CD4-positive, alpha-beta T cell (primary cell): ENCODE data around the gene GSTM4. TPM values are rescaled to one million over a fixed set of nuclear protein-coding genes. Genes with fewer than 3 reads are reported as not detected.

Source experiments
- ATAC-seq: fragments of 200-7000 bp; cut with Tn5 transposase; one replicate; pipeline ENCODE4 v1.10.0; 2022; ENCODE audit warnings: mild to moderate bottlenecking; ENCODE audit not compliant: poor library complexity
- CTCF ChIA-PET: fragments of 350-600 bp; sonication (Branson Sonifier 250); formaldehyde crosslinking; loops from one replicate; lab custom pipeline; 2021; ENCODE audit warnings: antibody characterized with exemption, inconsistent platforms; lab: Charles Lee
- POLR2A ChIA-PET: fragments of 350-600 bp; sonication (Branson Sonifier 250); formaldehyde crosslinking; loops from one replicate; lab custom pipeline; 2021; ENCODE audit warnings: antibody characterized with exemption, inconsistent platforms; lab: Charles Lee
- DNase-seq, 14 experiments: peaks; one replicate each; pipeline ENCODE4 v3.0.0-alpha.2; 2013 to 2020; ENCODE audit warnings: mixed read lengths in 2 of 14
- H3K27ac ChIP-seq, 2 donors: one replicate each; pipeline versions ENCODE4 v1.5.1 to v1.7.0; 2013; ENCODE audit warnings: low read length in 2 of 2, low read depth in 1 of 2, mild to moderate bottlenecking in 1 of 2
- H3K27me3 ChIP-seq, 2 experiments: 1 replicate in 1 of 2; 2 replicates in 1 of 2; pipeline versions ENCODE4 v1.6.1 to v1.7.0; 2013; ENCODE audit warnings: low read length in 2 of 2, control low read depth in 1 of 2, mild to moderate bottlenecking in 1 of 2, moderate library complexity in 1 of 2; ENCODE audit not compliant: insufficient read depth in 2 of 2, control insufficient read depth in 1 of 2
- H3K36me3 ChIP-seq: one replicate; pipeline ENCODE4 v1.6.1; 2013; ENCODE audit warnings: low read length, control low read depth; ENCODE audit not compliant: insufficient read depth
- H3K4me1 ChIP-seq: one replicate; pipeline ENCODE4 v1.6.1; 2013; ENCODE audit warnings: low read length, control low read depth; ENCODE audit not compliant: insufficient read depth
- H3K4me3 ChIP-seq: one replicate; pipeline ENCODE4 v1.5.1; 2013; ENCODE audit warnings: mild to moderate bottlenecking, low read length, moderate library complexity
- H3K9me3 ChIP-seq, 2 experiments: 1 replicate in 1 of 2; 2 replicates in 1 of 2; pipeline versions ENCODE4 v1.6.1 to v1.7.0; 2013; ENCODE audit warnings: low read length in 2 of 2, mild to moderate bottlenecking in 2 of 2, control low read depth in 1 of 2, moderate library complexity in 1 of 2; ENCODE audit not compliant: control insufficient read depth in 1 of 2, insufficient read depth in 1 of 2
- H3K27ac Mint-ChIP-seq: one replicate; pipeline ENCODE4 v1.8.0; 2020; ENCODE audit warnings: mixed read lengths
- H3K27me3 Mint-ChIP-seq: one replicate; pipeline ENCODE4 v1.8.0; 2021; ENCODE audit warnings: mixed read lengths
- H3K36me3 Mint-ChIP-seq: one replicate; pipeline ENCODE4 v1.8.0; 2021; ENCODE audit warnings: low read depth, mixed read lengths
- H3K4me1 Mint-ChIP-seq: one replicate; pipeline ENCODE4 v1.8.0; 2021; ENCODE audit warnings: low read depth, mixed read lengths
- H3K4me3 Mint-ChIP-seq: one replicate; pipeline ENCODE4 v1.8.0; 2020; ENCODE audit warnings: mild to moderate bottlenecking, mixed read lengths
- H3K9me3 Mint-ChIP-seq: one replicate; pipeline ENCODE4 v1.8.0; 2020; ENCODE audit warnings: mixed read lengths
- CTCF ChIP-seq: fragments of 200-600 bp; IDR thresholded peaks from one replicate; pipeline ENCODE4 v1.8.0; 2022; ENCODE audit warnings: antibody characterized with exemption, mild to moderate bottlenecking
- intact Hi-C, 2 experiments: fragments of 100-400 bp; cut with DNase I in 1 of 2; cut with micrococcal nuclease in 1 of 2; formaldehyde crosslinking; loops; one replicate each; pipeline versions ENCODE4 v1.15.1 to v1.9.0; 2023 to 2025; cut with DNase I, micrococcal nuclease
- total RNA-seq, 174 experiments: library from RNA in 2 of 174; stranded (reverse) in 2 of 174; gene quantifications; one replicate each; pipeline ENCODE4 v1.2.3 and lab custom pipeline; 2021 to 2026

Gene GSTM4
- total RNA-seq, 2 experiments from 2014 or later, result 17.7 to 20.7 TPM

GRCh38 chr1:109640285-109640865, 15.5 kb upstream of the GSTM4 start:
- H3K27ac Mint-ChIP-seq, result no peak overlapping the region
- Histone ChIP-seq H3K4me1 (peaks cover 15% of the 10 kb centered on the region), H3K36me3 (no peaks in the 10 kb centered on the region), H3K27me3 (no peaks in the 10 kb centered on the region), H3K27ac (no peak overlapping the region), H3K4me3 (no peak overlapping the region), H3K9me3 (no peaks in the 10 kb centered on the region)
- TF ChIP-seq CTCF, result peak; percentile 95
- peak; percentile 81 for ATAC-seq
- H3K4me3 Mint-ChIP-seq, result no peak overlapping the region
- ChIA-PET POLR2A (interaction anchor here (0.6 to 2.8 kb wide), 14 partner anchors 9 to 394 kb away, joined by 3 to 28 read pairs (median 5); partner anchors contain the start of genes AHCYL1, GNAI3, GSTM1 and GSTM4), CTCF (interaction anchor here (0.5 to 3.8 kb wide), 39 partner anchors 10 to 636 kb away, joined by 3 to 43 read pairs (median 4); partner anchors contain the start of genes AHCYL1, AMPD2, CYB561D1 and GNAI3)
- DNase-seq, result peak; percentile 82 to 95 (median 89)
- intact Hi-C loops, result loop anchor here (5.0 kb wide), 4 partner anchors 47 to 342 kb away; partner anchors contain the start of genes AHCYL1 (in 2 of the 2), GSTM1 (in 2 of the 2) and GNAI3 (in 1 of the 2)
- peaks cover 22% of the 10 kb centered on the region for H3K4me1 Mint-ChIP-seq
- no peaks in the 10 kb centered on the region for H3K27me3 Mint-ChIP-seq
- no peaks in the 10 kb centered on the region for H3K9me3 Mint-ChIP-seq
- H3K36me3 Mint-ChIP-seq, result no peaks in the 10 kb centered on the region

- no peak for ATAC-seq
- H3K9me3 Mint-ChIP-seq, result no peaks in the 10 kb centered on the region
- Histone ChIP-seq H3K4me1 (peaks cover 15% of the 10 kb centered on the region), H3K27me3 (no peaks in the 10 kb centered on the region), H3K4me3 (no peak overlapping the region), H3K36me3 (no peaks in the 10 kb centered on the region), H3K9me3 (no peaks in the 10 kb centered on the region), H3K27ac (no peak overlapping the region)
- peaks cover 20% of the 10 kb centered on the region for H3K4me1 Mint-ChIP-seq
- no peak overlapping the region for H3K4me3 Mint-ChIP-seq
- no peak for TF ChIP-seq CTCF
- POLR2A ChIA-PET, result interaction anchor here (1.2 to 2.8 kb wide), 4 partner anchors 15 to 143 kb away, joined by 3 to 28 read pairs (median 14); partner anchors contain the start of genes GSTM1 and GSTM4
- intact Hi-C loops, result loop anchor here (5.0 kb wide), 4 partner anchors 46 to 341 kb away; partner anchors contain the start of genes AHCYL1 (in 2 of the 2), GSTM1 (in 2 of the 2) and GNAI3 (in 1 of the 2)
- H3K27me3 Mint-ChIP-seq, result no peaks in the 10 kb centered on the region
- peak in 1 of 14 experiments; percentile 12 for DNase-seq
- CTCF ChIA-PET, result interaction anchor here (0.6 to 3.8 kb wide), 18 partner anchors 10 to 563 kb away, joined by 3 to 43 read pairs (median 5); partner anchors contain the start of genes AHCYL1 and PSRC1
- H3K36me3 Mint-ChIP-seq, result no peaks in the 10 kb centered on the region
- H3K27ac Mint-ChIP-seq, result no peak overlapping the region
These were observed 14.7 kb upstream of the GSTM4 start for GRCh38 chr1:109641078-109641740.

- peaks cover 20% of the 10 kb centered on the region for H3K4me1 Mint-ChIP-seq
- no peaks in the 10 kb centered on the region for H3K9me3 Mint-ChIP-seq
- Histone ChIP-seq H3K27ac (no peak overlapping the region), H3K27me3 (no peaks in the 10 kb centered on the region), H3K36me3 (no peaks in the 10 kb centered on the region), H3K9me3 (no peaks in the 10 kb centered on the region), H3K4me1 (peaks cover 15% of the 10 kb centered on the region), H3K4me3 (no peak overlapping the region)
- ChIA-PET POLR2A (interaction anchor here (2.1 kb wide), 1 partner anchor 14 kb away, joined by 9 read pairs; the partner anchor contains the start of gene GSTM4), CTCF (interaction anchor here (2.6 to 3.8 kb wide), 2 partner anchors 132 to 344 kb away, joined by 22 to 28 read pairs; partner anchors contain the start of gene AHCYL1)
- no peak overlapping the region for H3K4me3 Mint-ChIP-seq
- no peak overlapping the region for H3K27ac Mint-ChIP-seq
- H3K27me3 Mint-ChIP-seq, result no peaks in the 10 kb centered on the region
- no peak for ATAC-seq
- peak in 1 of 14 experiments; percentile 5 for DNase-seq
- intact Hi-C loops, result loop anchor here (5.0 kb wide), 4 partner anchors 45 to 340 kb away; partner anchors contain the start of genes AHCYL1 (in 2 of the 2), GSTM1 (in 2 of the 2) and GNAI3 (in 1 of the 2)
- H3K36me3 Mint-ChIP-seq, result no peaks in the 10 kb centered on the region
- TF ChIP-seq CTCF, result no peak
These were observed 14.0 kb upstream of the GSTM4 start for GRCh38 chr1:109641861-109642260.
